Muscle of back (tissue), 11 donors: ENCODE data around the gene IL17REL. TPM values are rescaled to one million over a fixed set of nuclear protein-coding genes. Genes with fewer than 3 reads are reported as not detected.
A peak's percentile ranks its signal among the peaks of the same experiment; 100 is the strongest.
"Not testable (repeated sequence)": the region's sequence is repeated elsewhere in the genome, so short reads cannot be mapped to it uniquely, and the experiment has no call there.

ENCODE experiments used
- DNase-seq, 3 donors: peaks; one replicate each; pipeline versions ENCODE4 v3.0.0 to v3.0.0-alpha.2; 2013
- polyA plus RNA-seq, 10 donors: library from polyadenylated mRNA; unstranded; fragments of 120-200 nt; gene quantifications; one replicate each; pipeline ENCODE4 v1.2.1, GENCODE V29; 2013; ENCODE audit not compliant: insufficient read length in 10 of 10

IL17REL gene
- polyA plus RNA-seq, 10 donors = 0.08 TPM; not detected in 9

GRCh38 chr22:49992921-49993648 lies 19.5 kb downstream of the IL17REL start:
- no peak for DNase-seq

DNA sequence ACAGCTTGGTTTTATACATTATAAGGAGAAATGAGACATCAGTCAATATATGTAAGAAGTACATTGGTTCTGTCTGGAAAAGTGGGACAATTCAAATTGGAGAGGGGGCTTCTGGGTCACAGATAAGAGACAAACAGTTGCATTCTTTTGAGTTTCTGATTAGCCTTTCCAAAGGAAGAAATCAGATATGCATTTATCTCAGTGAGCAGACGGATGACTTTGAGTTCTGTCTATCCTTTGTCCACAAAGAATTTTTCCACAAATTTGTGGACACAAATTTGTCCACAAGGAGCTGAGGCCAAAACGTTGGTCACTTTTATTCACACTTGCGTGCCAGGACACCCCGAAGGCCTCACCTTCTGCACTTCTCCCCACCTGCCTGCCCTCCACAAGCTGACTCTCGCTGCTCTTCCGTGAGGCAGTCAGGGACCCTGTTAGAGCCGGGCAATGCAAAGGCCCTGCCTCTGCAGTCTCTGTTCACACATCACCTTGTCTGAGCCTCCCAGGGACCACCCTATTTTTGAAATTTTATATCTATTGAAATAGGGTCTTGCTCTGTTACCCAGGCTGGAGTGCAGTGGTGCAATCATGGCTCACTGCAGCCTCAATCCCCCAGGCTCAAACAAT lies 20.5 kb downstream of the IL17REL start:
- DNase-seq = no peak

GRCh38 chr22:49991167-49991566 lies 21.4 kb downstream of the IL17REL start:
- DNase-seq = no peak

GRCh38 chr22:49989826-49990225 lies 22.7 kb downstream of the IL17REL start:
- not testable (repeated sequence) for DNase-seq

- no peak for DNase-seq
These were observed 26.2 kb downstream of the IL17REL start for GRCh38 chr22:49986325-49986724.

DNA sequence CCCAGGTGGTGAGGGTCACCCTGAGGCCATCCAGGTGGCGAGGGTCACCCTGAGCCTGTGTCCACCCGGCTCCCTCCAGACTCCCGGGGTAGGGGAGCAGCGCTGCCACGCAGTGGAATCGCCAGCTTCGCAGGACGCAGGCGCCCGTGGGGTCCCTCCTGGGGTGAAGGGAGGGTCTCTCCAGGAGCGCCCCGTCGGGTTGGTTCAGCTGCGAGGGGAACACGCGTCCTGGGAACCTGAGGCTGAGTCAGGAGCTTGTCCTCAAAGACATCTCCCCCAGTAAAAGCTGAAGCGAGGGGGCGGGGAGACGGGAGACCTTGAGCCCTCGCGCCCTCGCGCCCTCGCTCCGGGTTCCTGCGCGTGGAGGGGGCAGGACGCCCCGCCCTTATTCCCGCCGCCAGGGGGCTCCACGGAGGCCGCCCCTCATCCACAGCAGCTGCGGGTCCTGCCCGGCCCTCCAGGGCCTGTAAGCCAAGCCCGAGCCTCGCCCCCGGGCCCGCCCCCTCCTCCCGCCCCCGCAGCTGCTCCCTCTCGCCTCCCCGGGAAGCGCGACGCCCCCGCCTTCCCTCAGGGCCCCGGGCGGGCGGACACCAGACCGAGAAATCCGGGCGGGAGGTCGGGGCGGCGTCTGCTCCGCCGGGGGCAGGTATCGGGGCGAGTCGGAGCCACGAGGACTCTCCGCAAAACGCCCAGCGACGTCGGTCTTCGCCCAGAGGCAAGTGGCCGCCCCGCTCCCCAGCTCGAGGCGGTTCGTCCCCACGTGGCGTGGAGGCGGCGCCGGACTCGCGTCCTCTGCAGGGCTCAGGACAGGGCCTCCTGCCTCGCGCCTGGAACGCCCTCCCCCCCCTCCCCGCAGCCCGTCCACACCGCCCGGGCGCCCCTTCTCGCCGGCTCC lies 29.2 kb downstream of the IL17REL start:
- no peak for DNase-seq

DNA sequence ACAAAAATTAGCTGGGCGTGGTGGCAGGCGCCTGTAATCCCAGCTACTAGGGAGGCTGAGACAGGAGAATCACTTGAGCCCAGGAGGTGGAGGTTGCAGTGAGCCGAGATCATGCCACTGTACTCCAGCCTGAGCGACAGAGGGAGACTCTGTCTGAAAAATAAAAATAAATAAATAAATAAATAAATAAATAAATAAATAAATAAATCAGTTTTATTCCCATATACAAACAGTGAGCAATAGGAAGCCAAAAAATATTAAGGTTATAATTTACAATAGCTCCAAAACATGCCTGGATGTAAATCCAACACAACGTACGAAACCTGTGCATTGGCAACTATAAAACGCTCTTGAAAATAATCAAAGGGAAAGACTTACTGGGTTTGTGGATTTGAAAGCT lies 30.8 kb downstream of the IL17REL start:
- not testable (repeated sequence) for DNase-seq

DNA sequence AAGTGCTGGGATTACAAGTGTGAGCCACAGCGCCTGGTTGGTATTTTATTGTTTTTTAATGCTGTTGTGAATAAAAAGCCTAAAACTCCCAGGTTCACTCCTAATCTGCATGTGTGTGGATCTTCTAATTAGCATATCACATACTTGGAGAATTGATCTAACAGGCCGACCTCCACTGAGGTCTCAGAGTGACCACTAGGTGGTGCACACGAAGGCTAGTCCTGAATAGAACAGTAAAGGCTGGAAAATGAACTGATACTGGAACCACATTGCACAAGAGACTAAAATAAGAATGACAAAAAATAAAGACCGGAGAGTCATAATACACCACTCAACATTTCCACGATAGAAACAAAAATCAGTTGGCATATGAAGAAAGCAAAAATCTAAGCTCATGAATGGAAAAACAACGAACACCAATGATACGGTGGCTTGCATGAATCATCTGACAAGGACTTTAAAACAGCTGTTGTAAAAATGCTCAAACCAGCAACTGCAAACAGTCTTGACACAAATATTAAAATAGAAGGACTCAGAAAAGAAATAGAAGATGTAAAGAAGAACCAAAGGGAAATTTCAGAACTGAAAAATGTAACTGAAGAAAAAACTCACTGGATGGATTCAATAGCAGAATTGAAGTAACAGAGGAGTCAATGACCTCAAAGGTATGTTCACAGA lies 32.8 kb downstream of the IL17REL start:
- DNase-seq = no peak

DNA sequence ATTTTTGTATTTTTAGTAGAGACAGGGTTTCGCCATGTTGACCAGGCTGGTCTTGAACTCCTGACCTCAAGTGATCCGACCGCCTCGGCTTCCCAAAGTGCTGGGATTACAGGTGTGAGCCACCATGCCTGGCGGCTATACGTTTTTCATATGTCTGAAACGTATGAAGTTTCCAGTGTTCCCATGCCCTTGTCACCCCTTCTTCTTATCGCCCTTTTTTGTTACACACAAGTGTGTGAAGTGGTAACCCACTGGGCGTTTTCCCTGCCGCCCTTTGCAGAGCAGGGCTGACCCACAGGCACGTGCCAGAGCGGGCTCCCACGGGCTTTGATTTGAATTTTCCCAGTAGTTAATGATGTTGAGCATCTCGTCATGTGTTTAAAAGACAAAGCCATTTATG lies 35.0 kb downstream of the IL17REL start:
- DNase-seq = no peak

- no peak for DNase-seq
These were observed 36.0 kb downstream of the IL17REL start for GRCh38 chr22:49976439-49977175.

- DNase-seq = no peak
These were observed 36.8 kb downstream of the IL17REL start for GRCh38 chr22:49975543-49976389.

DNA sequence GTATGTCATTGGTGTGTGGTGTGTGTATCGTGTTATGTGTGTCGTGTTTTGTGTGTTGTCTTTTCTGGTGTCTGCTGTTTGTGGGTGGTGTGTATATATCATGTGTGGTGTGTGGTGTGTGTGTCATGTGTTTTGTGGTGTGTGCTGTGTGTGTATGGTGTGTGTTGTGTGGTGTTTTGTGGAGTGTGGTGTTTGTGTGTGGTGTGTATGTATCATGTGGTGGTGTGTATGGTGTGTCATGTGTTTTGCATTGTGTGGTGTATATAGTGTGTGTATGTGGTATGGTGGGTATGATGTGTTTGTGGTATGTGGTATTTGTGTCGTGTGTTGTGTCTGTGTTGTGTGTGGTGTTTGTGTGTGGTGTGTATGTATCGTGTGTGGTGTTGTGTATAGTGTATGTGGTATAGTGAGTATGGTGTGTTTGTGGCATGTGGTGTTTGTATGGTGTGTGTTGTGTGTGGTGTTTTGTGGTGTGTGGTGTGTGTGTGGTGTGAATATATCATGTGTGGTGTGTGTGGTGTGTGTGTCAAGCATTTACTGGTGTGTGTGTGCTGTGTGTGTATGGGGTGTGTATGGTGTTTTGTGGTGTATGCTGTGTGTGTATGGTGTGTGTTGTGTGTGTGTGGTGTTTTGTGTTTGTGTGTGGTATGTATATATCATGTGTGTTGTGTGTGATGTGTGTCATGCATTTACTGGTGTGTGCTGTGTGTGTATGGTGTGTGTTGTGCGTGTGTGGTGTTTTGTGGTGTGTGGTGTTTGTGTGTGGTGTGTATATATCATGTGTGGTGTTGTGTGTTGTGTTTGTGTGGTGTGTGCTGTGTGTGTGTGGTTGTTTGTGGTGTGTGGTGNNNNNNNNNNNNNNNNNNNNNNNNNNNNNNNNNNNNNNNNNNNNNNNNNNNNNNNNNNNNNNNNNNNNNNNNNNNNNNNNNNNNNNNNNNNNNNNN lies 39.3 kb downstream of the IL17REL start:
- peak in 1 of 3 donors; percentile 20 for DNase-seq

DNA sequence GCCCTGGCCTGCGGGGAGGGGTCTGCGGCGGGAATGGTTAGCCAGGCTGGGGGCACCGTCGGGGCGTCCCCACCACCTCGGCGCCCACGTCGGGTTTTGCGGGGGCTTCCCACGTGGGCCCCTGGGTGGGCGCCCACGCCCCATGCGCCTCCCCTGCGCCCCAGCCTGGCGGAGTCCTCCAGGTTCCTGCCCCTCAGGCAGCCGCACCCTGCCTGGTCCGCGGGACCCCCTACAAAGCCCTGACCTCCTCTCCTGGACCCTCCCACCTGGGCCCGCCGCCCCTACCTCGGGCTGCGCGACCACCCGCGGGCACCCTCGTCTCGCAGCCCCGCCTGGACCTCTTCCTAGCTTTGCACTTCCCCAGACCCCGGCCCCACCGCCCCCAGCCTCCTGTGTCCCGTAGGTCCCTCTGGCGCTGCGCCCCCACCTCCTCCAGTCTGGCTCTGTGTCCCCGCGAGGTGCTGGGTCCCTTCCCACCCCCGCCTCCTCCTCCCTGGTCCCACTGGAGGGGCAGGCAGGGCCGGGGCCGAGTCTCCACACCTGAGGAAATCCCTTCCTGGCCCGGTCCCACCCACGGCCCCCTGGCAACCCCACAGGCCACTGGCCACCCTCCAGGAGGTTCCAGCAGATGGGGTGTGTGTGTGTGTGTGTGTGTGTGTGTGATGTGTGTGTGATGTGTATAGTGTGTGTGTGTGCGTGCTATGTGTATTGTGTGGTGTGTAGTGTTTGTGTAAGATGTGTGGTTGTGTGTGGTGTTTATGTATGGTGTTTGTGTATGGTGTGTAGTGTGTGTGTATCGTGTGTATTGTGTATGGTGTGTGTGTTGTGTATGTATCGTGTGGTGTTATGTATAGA lies 40.2 kb downstream of the IL17REL start:
- DNase-seq = peak in 1 of 3 donors; percentile 5

DNA sequence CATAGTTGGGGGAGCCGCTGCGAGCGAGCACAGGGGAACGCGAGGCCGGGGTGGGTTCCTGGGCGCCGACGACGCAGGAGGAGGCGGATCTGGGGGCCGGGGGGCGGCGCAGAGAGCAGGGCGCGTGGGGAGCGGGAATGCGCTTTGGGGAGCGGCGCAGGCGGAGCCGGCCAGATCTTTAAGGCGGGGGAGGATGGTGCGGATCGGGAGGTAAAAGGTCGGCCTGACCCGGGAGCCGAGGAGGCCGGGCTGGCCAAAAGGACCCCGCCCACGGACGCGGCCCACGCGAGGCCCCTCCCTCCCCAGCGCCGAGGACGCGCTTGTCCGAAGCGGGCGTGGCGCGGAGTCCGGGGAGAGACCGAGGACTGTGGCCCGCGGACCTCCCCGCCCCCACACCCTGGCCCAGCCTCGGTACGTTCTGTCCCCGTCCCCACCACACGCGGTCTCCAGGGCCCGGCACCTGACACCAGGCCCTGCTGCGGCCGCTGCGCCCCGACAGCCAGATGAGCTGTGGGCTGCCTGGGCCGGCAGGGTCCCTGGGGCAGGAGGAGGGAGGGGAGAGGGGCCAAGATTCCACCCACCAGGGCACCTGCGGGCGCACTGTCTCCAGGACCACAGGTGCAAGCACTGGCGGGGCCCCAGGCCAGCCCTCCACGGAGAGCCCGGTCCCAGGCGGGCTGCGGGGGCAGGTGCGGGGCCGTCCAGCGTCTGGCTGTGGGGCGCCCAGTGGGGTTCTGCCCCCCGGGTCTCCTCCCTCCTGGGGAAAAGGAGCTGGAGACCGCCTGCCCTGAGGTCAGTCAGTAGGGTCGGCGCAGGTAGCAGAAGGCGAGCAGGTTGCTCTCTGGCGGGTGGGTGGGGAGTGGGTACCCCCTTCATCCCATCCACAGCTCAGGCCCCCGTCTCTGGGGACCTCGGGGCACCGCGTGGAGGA lies 41.1 kb downstream of the IL17REL start:
- peak in 1 of 3 donors; percentile 67 for DNase-seq

GRCh38 chr22:49970528-49971231 lies 41.9 kb downstream of the IL17REL start:
- peak in 2 of 3 donors; percentile 84 to 93 for DNase-seq
